HEK293 (cell line): ENCODE data around the gene LRRC66.

ENCODE experiments used
- CTCF ChIA-PET: fragments of 350-600 bp; formaldehyde crosslinking; extraction: SDS; loops from one replicate; lab custom pipeline; 2021; ENCODE audit warnings: antibody characterized with exemption; lab: Yijun Ruan, JAX
- POLR2A ChIA-PET: fragments of 300-600 bp; formaldehyde crosslinking; extraction: SDS; loops from one replicate; lab custom pipeline; 2020; ENCODE audit warnings: antibody characterized with exemption, inconsistent platforms; lab: Yijun Ruan, JAX
- H3K27ac ChIP-seq: fragments of 200-500 bp; sonication (Bioruptor generic); 2 replicates; pipeline ENCODE4 v1.5.1; 2014; ENCODE audit warnings: low read depth, low read length, control low read depth, inconsistent platforms; ENCODE audit errors: extremely low read depth
- H3K36me3 ChIP-seq, 2 experiments: fragments of 200-500 bp in 1 of 2; sonication (Bioruptor generic) in 1 of 2; 1 replicate in 1 of 2; 2 replicates in 1 of 2; pipeline ENCODE4 v1.5.1; 2014 to 2017; ENCODE audit warnings: inconsistent platforms in 2 of 2, low read length in 2 of 2; ENCODE audit not compliant: control insufficient read depth in 2 of 2, insufficient read depth in 1 of 2
- H3K4me1 ChIP-seq: fragments of 200-500 bp; sonication (Bioruptor generic); 2 replicates; pipeline ENCODE4 v1.5.1; 2014; ENCODE audit warnings: mild to moderate bottlenecking, low read length, inconsistent platforms; ENCODE audit not compliant: control insufficient read depth, insufficient read depth
- H3K4me3 ChIP-seq: 2 replicates; pipeline ENCODE4 v1.5.1; 2011; ENCODE audit warnings: low read depth, mild to moderate bottlenecking, control low read depth, low read length, moderate library complexity
- H3K9me3 ChIP-seq: fragments of 200-500 bp; sonication (Bioruptor generic); 2 replicates; pipeline ENCODE4 v1.5.1; 2014; ENCODE audit warnings: low read depth, low read length, inconsistent platforms; ENCODE audit not compliant: control insufficient read depth, insufficient read depth
- FEZF1 ChIP-seq: fragments of 450-650 bp; formaldehyde crosslinking; IDR thresholded peaks from 2 replicates; pipeline ENCODE4 v1.5.1; 2016; ENCODE audit warnings: missing biosample characterization, missing genetic modification characterization
- HIC1 ChIP-seq: fragments of 450-650 bp; formaldehyde crosslinking; IDR thresholded peaks from 2 replicates; pipeline ENCODE4 v1.5.1; 2016; ENCODE audit warnings: missing biosample characterization, missing genetic modification characterization
- MYNN ChIP-seq: fragments of 450-650 bp; formaldehyde crosslinking; IDR thresholded peaks from 2 replicates; pipeline ENCODE4 v1.5.1; 2016; ENCODE audit warnings: missing biosample characterization, missing genetic modification characterization, borderline replicate concordance
- OVOL3 ChIP-seq: fragments of 450-650 bp; formaldehyde crosslinking; IDR thresholded peaks from 2 replicates; pipeline ENCODE4 v1.5.1; 2016; ENCODE audit warnings: missing biosample characterization, missing genetic modification characterization
- PRDM4 ChIP-seq: fragments of 450-650 bp; formaldehyde crosslinking; IDR thresholded peaks from 2 replicates; pipeline ENCODE4 v1.5.1; 2017; ENCODE audit warnings: missing biosample characterization, missing genetic modification characterization
- SCRT1 ChIP-seq: fragments of 450-650 bp; formaldehyde crosslinking; IDR thresholded peaks from 2 replicates; pipeline ENCODE4 v1.5.1; 2016; ENCODE audit warnings: missing biosample characterization, missing genetic modification characterization, borderline replicate concordance
- WT1 ChIP-seq: fragments of 450-650 bp; formaldehyde crosslinking; IDR thresholded peaks from 2 replicates; pipeline ENCODE4 v1.5.1; 2016; ENCODE audit warnings: missing biosample characterization, missing genetic modification characterization
- ZNF350 ChIP-seq: fragments of 450-650 bp; formaldehyde crosslinking; IDR thresholded peaks from 2 replicates; pipeline ENCODE4 v1.5.0; 2017; ENCODE audit warnings: missing biosample characterization, mild to moderate bottlenecking, missing genetic modification characterization
- ZNF449 ChIP-seq: fragments of 450-650 bp; formaldehyde crosslinking; IDR thresholded peaks from 2 replicates; pipeline ENCODE4 v1.5.1; 2017; ENCODE audit warnings: missing biosample characterization, mild to moderate bottlenecking, missing genetic modification characterization, moderate library complexity
- ZNF571 ChIP-seq: fragments of 450-650 bp; formaldehyde crosslinking; IDR thresholded peaks from 2 replicates; pipeline ENCODE4 v1.5.0; 2017; ENCODE audit warnings: missing biosample characterization, missing genetic modification characterization
- ZNF645 ChIP-seq: fragments of 450-650 bp; formaldehyde crosslinking; IDR thresholded peaks from 2 replicates; pipeline ENCODE4; 2016; ENCODE audit warnings: missing biosample characterization, missing genetic modification characterization
- ZNF76 ChIP-seq: fragments of 450-650 bp; formaldehyde crosslinking; IDR thresholded peaks from 2 replicates; pipeline ENCODE4; 2016; ENCODE audit warnings: low read depth, missing biosample characterization, missing genetic modification characterization, borderline replicate concordance
- ZSCAN23 ChIP-seq: fragments of 450-650 bp; formaldehyde crosslinking; IDR thresholded peaks from 2 replicates; pipeline ENCODE4 v1.5.1; 2016; ENCODE audit warnings: missing biosample characterization, missing genetic modification characterization
- ZSCAN4 ChIP-seq: fragments of 450-650 bp; formaldehyde crosslinking; IDR thresholded peaks from 2 replicates; pipeline ENCODE4 v1.5.1; 2017; ENCODE audit warnings: missing biosample characterization, missing genetic modification characterization
- TF ChIP-seq, protein P1 (sequence below): fragments of 450-650 bp; formaldehyde crosslinking; IDR thresholded peaks from 2 replicates; pipeline ENCODE4 v1.5.1; 2017; ENCODE audit warnings: missing biosample characterization, missing genetic modification characterization

Gene LRRC66

DNA sequence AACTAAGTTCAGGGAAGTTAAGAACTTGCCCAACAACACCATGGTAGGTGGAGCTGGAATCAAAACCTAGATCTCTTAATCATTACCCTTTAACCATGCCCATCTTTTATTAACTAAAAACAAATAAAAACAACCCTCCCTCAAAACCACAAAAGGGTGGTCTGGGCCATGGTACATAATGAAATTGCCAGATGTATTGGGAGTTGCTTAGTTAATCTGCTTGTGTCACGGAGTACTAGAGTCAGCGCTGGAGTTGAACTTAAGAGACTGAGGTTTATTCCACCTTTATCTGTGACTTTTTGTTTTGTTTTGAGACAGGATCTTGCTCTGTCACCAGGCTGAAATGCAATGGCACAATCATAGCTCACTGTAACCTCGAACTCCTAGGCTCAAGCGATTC lies 13.3 kb downstream of the LRRC66 start (continued):
- TF ChIP-seq ZNF571 (tag by site-specific recombination) (no peak), MYNN (tag by site-specific recombination) (no peak), ZNF449 (tag by site-specific recombination) (no peak), ZSCAN23 (tag by site-specific recombination) (no peak)

DNA sequence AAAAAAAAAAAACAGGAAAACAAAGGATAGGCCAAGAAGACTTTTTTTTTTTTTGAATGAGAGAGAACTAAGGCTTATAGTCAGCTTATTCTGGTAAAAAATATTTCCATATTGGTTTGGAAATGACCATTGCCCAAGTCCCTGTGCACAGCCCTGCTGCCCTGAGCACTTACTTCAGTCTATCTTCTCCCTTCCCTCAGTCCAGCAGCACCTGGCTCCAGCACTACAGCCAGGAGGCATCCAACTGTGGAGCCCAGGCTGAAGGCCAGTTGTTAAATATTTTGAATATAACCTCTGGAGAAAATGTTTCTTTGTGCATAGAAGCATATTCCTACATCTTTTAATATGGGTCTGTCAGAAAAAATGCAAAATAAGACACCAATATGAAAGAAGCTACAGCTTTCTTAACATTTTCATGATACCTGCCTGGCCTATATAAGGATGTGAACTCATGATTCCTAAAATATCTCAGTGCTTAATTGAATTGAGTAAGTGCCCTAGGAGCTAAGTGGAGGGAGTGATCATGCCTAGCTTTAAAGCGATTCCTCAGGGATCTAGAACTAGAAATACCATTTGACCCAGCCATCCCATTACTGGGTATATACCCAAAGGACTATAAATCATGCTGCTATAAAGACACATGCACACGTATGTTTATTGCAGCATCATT lies 14.4 kb downstream of the LRRC66 start:
- ChIA-PET POLR2A (no interaction called here), CTCF (no interaction called here)
- peaks cover 0 to 5% of the 10 kb centered on the region in 2 experiments; a peak in 1 of 3 replicates for H3K36me3 ChIP-seq
- H3K4me1 ChIP-seq: no peaks in the 10 kb centered on the region
- no peak overlapping the region for H3K4me3 ChIP-seq
- TF ChIP-seq ZNF645 (tag by site-specific recombination): no peak
- TF ChIP-seq OVOL3 (tag by site-specific recombination): no peak
- TF ChIP-seq WT1 (tag by site-specific recombination): no peak
- no peak for TF ChIP-seq SCRT1 (tag by site-specific recombination)
- TF ChIP-seq, protein P1, sequence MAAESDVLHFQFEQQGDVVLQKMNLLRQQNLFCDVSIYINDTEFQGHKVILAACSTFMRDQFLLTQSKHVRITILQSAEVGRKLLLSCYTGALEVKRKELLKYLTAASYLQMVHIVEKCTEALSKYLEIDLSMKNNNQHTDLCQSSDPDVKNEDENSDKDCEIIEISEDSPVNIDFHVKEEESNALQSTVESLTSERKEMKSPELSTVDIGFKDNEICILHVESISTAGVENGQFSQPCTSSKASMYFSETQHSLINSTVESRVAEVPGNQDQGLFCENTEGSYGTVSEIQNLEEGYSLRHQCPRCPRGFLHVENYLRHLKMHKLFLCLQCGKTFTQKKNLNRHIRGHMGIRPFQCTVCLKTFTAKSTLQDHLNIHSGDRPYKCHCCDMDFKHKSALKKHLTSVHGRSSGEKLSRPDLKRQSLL (tag by site-specific recombination): no peak
- TF ChIP-seq FEZF1: no peak
- no peak for TF ChIP-seq PRDM4 (tag by site-specific recombination)
- TF ChIP-seq ZSCAN4: no peak
- TF ChIP-seq HIC1: no peak
- no peak for TF ChIP-seq ZNF350
- no peak for TF ChIP-seq ZNF76 (tag by site-specific recombination)
- H3K27ac ChIP-seq: no peak overlapping the region
- no peaks in the 10 kb centered on the region for H3K9me3 ChIP-seq
